Omental fat pad (tissue), 4 donors: ENCODE results near the gene GNB4. TPM values are rescaled to one million over a fixed set of nuclear protein-coding genes. Genes with fewer than 3 reads are reported as not detected.

ENCODE experiments used
- ATAC-seq: fragments of 150-250 bp; one replicate; pipeline ENCODE4 v1.9.1; 2016; ENCODE audit warnings: mild to moderate bottlenecking, moderate library complexity; ENCODE audit not compliant: low FRiP score
- DNase-seq: peaks from one replicate; pipeline ENCODE4 v3.0.0-alpha.2; 2019; ENCODE audit warnings: low spot score
- CTCF ChIP-seq, 3 donors: fragments of 450-650 bp; IDR thresholded peaks; one replicate each; pipeline ENCODE4 v1.5.1; 2016 to 2017; ENCODE audit warnings: antibody characterized with exemption in 3 of 3, mild to moderate bottlenecking in 3 of 3, moderate library complexity in 2 of 3
- small RNA-seq: library from RNA; depleted of rRNA; stranded (forward); fragments of <200 nt; gene quantifications from one replicate; pipeline ENCODE3, GENCODE V24; 2016
- total RNA-seq, 4 donors: library from RNA; depleted of rRNA; stranded (reverse); fragments of >200 nt; gene quantifications; one replicate each; pipeline ENCODE4 v1.1.0, GENCODE V29; 2016

The GNB4 gene
- total RNA-seq, 4 donors from 2014 or later, result 16.9 to 42.9 (median 35.1) TPM

DNA sequence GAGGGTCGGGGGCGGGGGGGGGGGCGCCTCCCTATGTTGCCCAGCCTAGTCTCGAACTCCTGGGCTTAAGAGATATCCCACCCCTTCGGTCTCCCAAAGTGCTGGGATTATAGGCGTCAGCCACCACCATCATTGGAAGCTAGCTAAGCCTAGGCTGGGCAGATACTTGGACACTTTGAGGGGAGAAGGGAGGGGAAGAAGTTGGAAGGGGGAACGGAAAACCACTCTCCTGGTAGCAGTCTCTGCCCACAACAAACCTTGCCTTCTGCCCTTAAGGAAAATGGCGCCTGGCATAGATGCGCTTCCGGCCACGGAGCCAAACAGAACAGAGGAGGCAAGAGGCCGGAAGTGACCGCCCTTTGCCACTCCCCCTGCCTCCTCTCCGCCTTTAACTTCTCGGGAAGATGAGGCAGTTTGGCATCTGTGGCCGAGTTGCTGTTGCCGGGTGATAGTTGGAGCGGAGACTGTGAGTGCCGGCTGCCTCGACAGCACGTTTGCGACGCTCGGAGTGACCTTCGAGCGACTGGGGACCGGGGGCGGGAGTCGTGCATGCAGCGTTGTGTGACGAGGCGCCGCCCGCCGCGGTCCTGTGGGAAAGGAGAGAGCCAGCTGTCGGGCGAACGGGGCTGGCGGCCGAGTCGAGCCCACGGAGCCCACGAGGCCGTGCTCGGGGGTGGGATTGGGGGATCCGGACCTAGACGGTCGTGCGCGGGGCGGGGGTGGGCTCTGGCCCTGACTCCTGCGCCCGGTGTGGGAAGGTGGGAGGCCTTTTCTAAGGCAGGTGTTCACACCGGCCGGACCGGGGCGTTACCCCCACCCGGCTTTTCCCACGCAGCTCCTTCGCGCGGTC is 103.7 kb downstream of the GNB4 start, which contains the start of gene MFN1:
TSS of gene MFN1 (plus strand) at position 365 of the 850 bp plus-strand sequence. CDS start 1,143 bp downstream, outside the sequence.
- ATAC-seq, result peak; percentile 99
- TF ChIP-seq CTCF (IDR thresholded peaks at IDR 0.05), result no peak
- peak; percentile 74 for DNase-seq

Small RNAs within 50 kb of the gene (small RNA-seq; reads per million reads assigned to genes)
- not detected for gene AC007620.1

Other genes with a start within 250 kb of the GNB4 start
- 1 to 10 TPM; 1.6 to 6.3 (median 3.5) TPM for gene KCNMB3, start 200.4 kb downstream of the GNB4 start, total RNA-seq
- 10 to 100 TPM; 31.8 to 52.8 (median 36.8) TPM for gene ZNF639, start 128.4 kb downstream of the GNB4 start, total RNA-seq
- 10 to 100 TPM; 27.3 to 39.6 (median 39.0) TPM for gene MFN1, start 103.8 kb downstream of the GNB4 start, total RNA-seq
- gene ACTL6A, start 111.5 kb upstream of the GNB4 start, total RNA-seq, result 10 to 100 TPM; 25.6 to 50.4 (median 33.4) TPM
- 10 to 100 TPM; 21.5 to 32.9 (median 28.7) TPM for gene MRPL47, start 153.2 kb upstream of the GNB4 start, total RNA-seq
- gene NDUFB5, start 153.3 kb upstream of the GNB4 start, total RNA-seq, result 100 to 1,000 TPM in 3 of 4 donors, 10 to 100 TPM in 1; 67.3 to 113 (median 106) TPM
- gene USP13, start 201.6 kb upstream of the GNB4 start, total RNA-seq, result 10 to 100 TPM in 3 of 4 donors, 1 to 10 TPM in 1; 9.6 to 37.5 (median 17.2) TPM